SJSA1 (cell line): ENCODE measurements around the gene COA5. TPM values are rescaled to one million over a fixed set of nuclear protein-coding genes. Genes with fewer than 3 reads are reported as not detected.

Experiments used
- total RNA-seq: library from RNA; depleted of rRNA; stranded (reverse); fragments of >200 nt; shearing (Covaris generic); gene quantifications from 2 replicates; pipeline ENCODE4 v1.2.3, GENCODE V29; 2014; rRNA removed

Gene COA5
- total RNA-seq, 1 experiment from 2014 or later = 36.4 TPM

Other genes with a start within 250 kb of the COA5 start
- gene INPP4A, start 163.7 kb downstream of the COA5 start, total RNA-seq = 5.8 and 16.9 TPM in 2 replicates
- 54.8 and 56.0 TPM in 2 replicates for gene UNC50, start 77 bp upstream of the COA5 start, total RNA-seq
- not detected in 2 replicates for gene MGAT4A, start 122.6 kb upstream of the COA5 start, total RNA-seq